HUES6 (cell line): ENCODE results near the gene EMC8.
"Not testable (repeated sequence)": the region's sequence is repeated elsewhere in the genome, so short reads cannot be mapped to it uniquely, and the experiment has no call there.

Source experiments
- H3K27ac ChIP-seq: 2 replicates; pipeline ENCODE4 v1.7.0; 2013; ENCODE audit warnings: low read depth, mild to moderate bottlenecking, low read length, inconsistent platforms
- H3K27me3 ChIP-seq: 2 replicates; pipeline ENCODE4 v1.6.1; 2013; ENCODE audit warnings: low read length; ENCODE audit not compliant: control insufficient read depth, insufficient read depth
- H3K36me3 ChIP-seq: 2 replicates; pipeline ENCODE4 v1.6.1; 2013; ENCODE audit warnings: low read length; ENCODE audit not compliant: control insufficient read depth, insufficient read depth
- H3K4me1 ChIP-seq: 2 replicates; pipeline ENCODE4 v1.6.1; 2013; ENCODE audit warnings: low read length; ENCODE audit not compliant: control insufficient read depth, insufficient read depth
- H3K4me3 ChIP-seq: 2 replicates; pipeline ENCODE4 v1.5.1; 2013; ENCODE audit warnings: low read depth, low read length
- H3K9ac ChIP-seq: one replicate; pipeline ENCODE4 v1.6.1; 2013; ENCODE audit warnings: mild to moderate bottlenecking, low read length
- H3K9me3 ChIP-seq: 2 replicates; pipeline ENCODE4 v1.6.1; 2013; ENCODE audit warnings: low read depth, low read length; ENCODE audit not compliant: control insufficient read depth, insufficient read depth

Gene EMC8

DNA sequence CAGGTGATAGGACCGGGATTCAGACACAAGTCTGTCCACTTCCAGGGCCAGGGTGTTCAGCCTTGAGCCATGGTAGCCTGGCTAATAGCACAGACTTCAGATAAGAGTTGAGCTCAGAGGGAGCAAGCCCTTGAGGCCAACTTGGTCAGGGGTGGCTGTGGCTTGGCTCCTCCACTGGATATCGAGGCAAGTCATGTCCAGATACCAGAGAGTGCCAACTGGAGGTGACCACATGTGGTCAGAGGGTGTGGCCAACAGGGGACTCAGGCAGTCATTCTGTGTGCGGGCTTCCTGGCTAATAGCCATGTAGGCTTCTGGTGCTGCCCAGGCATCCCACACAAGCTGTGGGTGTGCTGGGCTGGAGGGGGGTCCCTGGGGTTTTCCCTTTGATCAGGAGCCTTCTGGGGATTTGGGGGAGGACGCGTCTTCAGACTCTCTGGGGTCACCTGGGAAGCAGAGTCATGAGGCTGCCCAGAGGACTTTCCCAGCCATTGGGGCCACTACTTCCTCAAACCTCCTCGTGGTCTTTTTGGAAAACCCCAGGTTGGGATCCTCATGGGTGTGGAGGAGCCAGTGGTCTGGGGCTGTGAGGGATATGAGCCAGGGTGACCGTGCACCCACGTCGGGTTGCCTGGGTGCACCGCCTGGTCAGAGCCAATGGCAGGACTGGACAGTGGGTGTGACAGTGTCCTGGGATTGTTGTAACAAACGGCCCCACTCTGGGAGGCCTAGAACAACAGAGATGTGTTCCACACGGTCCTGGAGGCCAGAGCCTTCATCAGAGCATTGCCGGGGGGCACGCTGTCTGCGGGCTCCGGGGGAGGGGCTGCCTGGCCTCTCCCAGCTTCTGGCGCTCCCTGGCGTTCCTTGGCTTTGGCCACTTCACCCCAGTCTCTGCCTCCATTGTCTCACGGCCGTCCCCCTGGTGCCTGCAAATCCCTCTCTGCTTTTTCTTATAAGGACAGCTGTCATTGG lies 25.1 kb upstream of the EMC8 start:
- Histone ChIP-seq H3K27me3 (peaks cover 18% of the 10 kb centered on the region), H3K4me1 (no peaks in the 10 kb centered on the region), H3K27ac (no peak overlapping the region), H3K9ac (no peak overlapping the region), H3K4me3 (no peak overlapping the region), H3K9me3 (peaks cover 5% of the 10 kb centered on the region; the same call in 1 of the 2 replicates), H3K36me3 (no peaks in the 10 kb centered on the region)

DNA sequence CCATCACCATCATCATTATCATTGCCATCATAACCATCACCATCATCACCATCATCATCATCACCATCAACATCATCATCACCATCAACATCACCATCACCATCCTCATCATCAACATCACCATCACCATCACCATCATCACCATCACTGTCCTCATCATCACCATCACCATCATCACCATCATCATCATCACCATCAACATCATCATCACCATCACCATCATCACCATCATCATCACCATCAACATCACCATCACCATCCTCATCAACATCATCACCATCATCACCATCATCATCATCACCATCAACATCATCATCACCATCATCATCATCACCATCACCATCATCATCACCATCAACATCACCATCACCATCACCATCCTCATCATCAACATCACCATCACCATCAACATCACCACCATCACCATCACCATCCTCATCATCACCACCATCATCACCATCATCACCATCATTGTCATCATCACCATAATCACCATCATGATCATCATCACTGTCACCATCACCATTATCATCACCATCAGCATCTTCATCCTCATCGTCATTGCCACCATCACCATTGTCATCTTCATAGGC lies 24.1 kb upstream of the EMC8 start:
- Histone ChIP-seq H3K9ac (no peak overlapping the region), H3K36me3 (no peaks in the 10 kb centered on the region), H3K4me1 (no peaks in the 10 kb centered on the region), H3K27me3 (peaks cover 20% of the 10 kb centered on the region), H3K9me3 (peaks cover 5% of the 10 kb centered on the region; the same call in 1 of the 2 replicates), H3K4me3 (no peak overlapping the region), H3K27ac (no peak overlapping the region)

DNA sequence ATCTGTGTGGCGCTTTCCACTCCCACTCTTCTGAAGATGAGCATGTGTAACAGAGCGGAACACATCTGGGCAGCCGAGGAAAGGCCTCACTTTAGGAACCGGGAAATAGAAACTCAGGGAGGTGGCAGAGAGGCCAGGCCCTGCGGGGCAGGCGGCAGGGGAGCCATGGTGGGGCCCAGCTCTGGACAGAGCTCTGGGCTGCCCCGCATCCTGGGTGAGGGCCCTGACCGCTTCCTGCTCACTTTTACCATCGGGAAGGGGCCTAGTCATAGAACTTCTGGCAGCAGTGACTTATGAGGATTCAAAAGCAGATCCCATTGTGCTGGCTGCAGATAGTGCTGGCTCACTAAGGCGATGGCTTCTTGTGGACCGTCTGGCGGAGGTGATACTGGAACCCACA lies 22.8 kb upstream of the EMC8 start:
- Histone ChIP-seq H3K27ac (no peak overlapping the region), H3K36me3 (no peaks in the 10 kb centered on the region), H3K4me1 (no peaks in the 10 kb centered on the region), H3K9ac (no peak overlapping the region), H3K4me3 (no peak overlapping the region), H3K9me3 (peaks cover 5% of the 10 kb centered on the region; the same call in 1 of the 2 replicates), H3K27me3 (peaks cover 20% of the 10 kb centered on the region)

DNA sequence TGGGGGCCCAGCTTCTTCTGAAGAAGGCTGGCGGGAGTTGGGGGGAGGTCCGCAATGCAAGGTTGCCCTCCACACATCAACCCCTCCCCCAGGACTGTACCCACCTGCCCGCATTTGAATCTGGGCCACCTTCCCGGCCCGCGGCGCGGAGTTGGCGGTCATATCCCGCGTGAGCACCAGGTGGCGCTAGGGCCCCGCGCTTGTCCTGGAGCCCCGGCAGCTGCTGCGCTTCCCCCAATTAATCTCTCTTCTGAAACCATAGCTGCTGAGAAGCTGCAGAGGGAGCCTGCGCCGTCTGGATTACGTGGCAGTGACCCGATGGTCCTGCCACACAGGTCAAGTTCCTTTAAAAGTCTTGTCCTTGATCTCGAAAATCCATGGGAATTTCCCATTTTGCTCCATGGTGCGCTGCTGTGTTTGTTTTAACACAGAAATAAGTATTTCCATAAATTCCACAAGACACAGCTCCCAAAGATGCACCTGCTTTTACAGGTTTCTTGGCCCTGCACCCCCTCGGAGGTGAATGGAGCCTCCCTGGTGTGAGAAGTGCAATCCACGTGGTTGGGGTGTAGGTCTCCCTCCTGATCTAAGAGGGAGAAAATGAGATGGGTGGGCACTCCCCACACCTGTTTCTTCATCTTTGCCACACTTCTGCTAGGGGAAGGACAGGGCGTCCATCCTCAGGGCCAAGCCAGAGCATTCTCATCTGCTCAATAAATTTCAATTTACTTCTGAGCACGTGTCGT lies 22.2 kb upstream of the EMC8 start:
- Histone ChIP-seq H3K9ac (no peak overlapping the region), H3K27me3 (peaks cover 20% of the 10 kb centered on the region), H3K36me3 (no peaks in the 10 kb centered on the region), H3K27ac (no peak overlapping the region), H3K9me3 (peaks cover 5% of the 10 kb centered on the region; the same call in 1 of the 2 replicates), H3K4me1 (no peaks in the 10 kb centered on the region), H3K4me3 (no peak overlapping the region)

DNA sequence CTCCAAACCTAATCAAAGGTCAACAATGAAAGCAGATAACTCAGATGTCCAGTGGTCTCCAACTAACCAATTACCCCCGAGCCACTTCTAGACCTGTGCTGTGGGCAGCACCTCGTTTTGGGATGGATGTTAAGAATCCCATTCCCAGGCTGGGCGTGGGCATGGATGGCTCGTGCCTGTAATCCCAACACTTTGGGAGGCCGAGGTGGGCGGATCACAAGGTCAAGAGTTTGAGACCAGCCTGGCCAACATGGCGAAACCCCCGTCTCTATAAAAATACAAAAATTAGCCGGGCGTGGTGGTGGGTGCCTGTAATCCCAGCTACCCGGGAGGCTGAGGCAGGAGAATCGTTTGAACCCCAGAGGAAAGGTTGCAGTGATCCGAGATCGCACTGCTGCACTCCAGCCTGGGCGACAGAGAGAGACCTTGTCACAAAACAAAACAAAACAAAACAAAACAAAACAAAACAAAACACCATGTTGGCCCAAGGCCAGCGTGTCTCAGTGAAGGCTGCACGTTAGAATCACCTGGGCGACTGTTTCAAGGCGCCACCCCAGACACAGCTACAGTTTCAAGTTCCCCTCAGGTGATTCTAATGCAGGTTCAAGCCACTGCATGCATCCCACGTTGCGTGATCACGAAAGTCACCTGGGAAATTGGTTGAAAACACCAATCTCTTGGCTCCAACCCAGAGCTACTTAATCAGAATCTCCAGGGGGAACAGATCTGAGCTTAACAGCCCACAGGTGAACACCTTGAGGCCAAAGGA lies 21.4 kb upstream of the EMC8 start:
- Histone ChIP-seq H3K27me3 (peaks cover 20% of the 10 kb centered on the region), H3K9me3 (peaks cover 5% of the 10 kb centered on the region; the same call in 1 of the 2 replicates), H3K9ac (no peak overlapping the region), H3K4me3 (no peak overlapping the region), H3K27ac (no peak overlapping the region), H3K4me1 (no peaks in the 10 kb centered on the region), H3K36me3 (no peaks in the 10 kb centered on the region)

DNA sequence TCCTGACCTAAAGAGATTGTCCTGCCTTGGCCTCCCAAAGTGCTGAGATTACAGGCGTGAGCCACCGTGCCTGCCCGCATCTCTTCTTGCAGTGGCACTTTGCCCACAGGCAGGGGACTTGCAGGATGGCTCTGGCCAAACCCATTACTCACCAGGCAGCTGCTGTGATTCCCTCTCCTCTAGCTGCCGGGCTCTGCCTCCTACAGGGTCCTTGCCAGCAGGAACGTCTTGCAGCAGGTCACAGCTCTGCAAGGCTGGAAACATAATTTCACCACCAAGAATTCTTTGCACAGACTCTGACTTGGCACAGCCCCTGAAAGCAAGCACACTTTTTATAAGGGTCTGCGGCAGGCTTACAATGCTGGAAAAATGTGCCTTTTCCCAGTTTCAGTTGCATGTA lies 20.4 kb upstream of the EMC8 start:
- Histone ChIP-seq H3K27ac (no peak overlapping the region), H3K4me1 (no peaks in the 10 kb centered on the region), H3K27me3 (peaks cover 20% of the 10 kb centered on the region), H3K36me3 (no peaks in the 10 kb centered on the region), H3K9ac (no peak overlapping the region), H3K4me3 (no peak overlapping the region), H3K9me3 (peaks cover 5% of the 10 kb centered on the region; the same call in 1 of the 2 replicates)

DNA sequence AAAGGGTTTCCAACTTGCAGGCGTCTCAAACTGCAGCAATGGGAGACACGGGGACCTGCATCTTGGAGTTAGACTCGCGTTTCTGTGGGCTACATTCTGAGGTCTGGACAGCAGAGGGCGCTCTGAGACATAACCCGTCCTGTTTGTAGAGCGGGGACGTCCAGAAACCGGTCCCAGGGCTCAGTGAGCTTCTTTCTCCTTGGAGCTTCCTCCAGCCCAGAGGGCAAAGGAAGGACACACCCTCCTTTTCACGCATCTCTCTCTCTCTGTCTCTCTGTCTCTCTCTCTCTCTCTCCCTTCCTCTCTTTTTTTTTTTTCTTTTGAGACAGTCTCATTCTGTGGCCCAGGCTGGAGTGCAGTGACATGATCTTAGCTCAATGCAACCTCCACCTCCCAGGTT lies 19.9 kb upstream of the EMC8 start:
- Histone ChIP-seq H3K36me3 (no peaks in the 10 kb centered on the region), H3K4me1 (no peaks in the 10 kb centered on the region), H3K4me3 (no peak overlapping the region), H3K9me3 (peaks cover 5% of the 10 kb centered on the region; the same call in 1 of the 2 replicates), H3K9ac (no peak overlapping the region), H3K27me3 (peaks cover 20% of the 10 kb centered on the region), H3K27ac (no peak overlapping the region)

DNA sequence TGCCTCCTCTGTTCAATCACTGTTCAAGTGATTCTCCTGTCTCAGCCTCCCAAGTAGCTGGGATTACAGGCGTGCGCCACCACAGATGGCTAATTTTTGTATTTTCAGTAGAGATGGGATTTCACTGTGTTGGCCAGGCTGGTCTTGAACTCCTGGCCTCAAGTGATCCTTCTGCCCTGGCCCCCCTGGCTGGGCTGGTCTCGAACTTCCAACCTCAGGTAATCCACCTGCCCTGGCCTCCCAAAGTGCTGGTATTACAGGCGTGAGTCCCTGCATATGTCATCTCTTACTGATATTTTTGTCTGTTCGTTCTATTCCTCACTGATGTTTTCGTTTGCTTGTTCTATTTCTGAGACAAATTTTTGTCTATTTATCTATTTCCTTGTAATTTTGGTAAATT lies 17.9 kb upstream of the EMC8 start:
- H3K9me3 ChIP-seq, H3K36me3 ChIP-seq, H3K4me1 ChIP-seq, H3K4me3 ChIP-seq, H3K27ac ChIP-seq, H3K9ac ChIP-seq: not testable (repeated sequence)
- H3K27me3 ChIP-seq, result peaks cover 31% of the 10 kb centered on the region

DNA sequence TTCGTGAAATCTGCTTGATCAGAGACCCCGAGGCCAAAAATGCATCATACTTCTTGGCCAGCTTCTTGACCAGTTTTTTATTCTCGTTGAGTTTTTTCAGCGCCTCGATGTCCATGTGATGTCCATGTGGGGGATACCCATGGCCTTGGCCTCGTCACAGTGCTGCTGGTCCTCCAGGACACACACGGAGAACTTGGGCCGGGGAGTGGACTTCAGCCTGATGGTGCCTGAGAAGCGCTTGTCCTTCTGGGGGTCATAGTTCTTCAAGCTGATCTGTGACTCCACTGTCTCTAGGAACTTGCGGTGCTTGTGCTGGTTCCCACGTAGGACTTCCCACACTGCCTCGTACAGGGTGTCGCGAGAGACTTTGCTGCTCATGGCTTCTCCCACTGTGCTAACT lies 16.8 kb upstream of the EMC8 start:
- Histone ChIP-seq H3K4me1 (0 out of 2 replicates have a peak, but pooled peaks cover 3% of the 10 kb centered on the region), H3K9ac (no peak overlapping the region), H3K36me3 (no peaks in the 10 kb centered on the region), H3K27me3 (peaks cover 36% of the 10 kb centered on the region), H3K27ac (no peak overlapping the region), H3K4me3 (no peak overlapping the region), H3K9me3 (no peaks in the 10 kb centered on the region)
